ENCODE data around the gene FNBP1L.
A peak's percentile ranks its signal among the peaks of the same experiment; 100 is the strongest.

FNBP1L gene

DNA sequence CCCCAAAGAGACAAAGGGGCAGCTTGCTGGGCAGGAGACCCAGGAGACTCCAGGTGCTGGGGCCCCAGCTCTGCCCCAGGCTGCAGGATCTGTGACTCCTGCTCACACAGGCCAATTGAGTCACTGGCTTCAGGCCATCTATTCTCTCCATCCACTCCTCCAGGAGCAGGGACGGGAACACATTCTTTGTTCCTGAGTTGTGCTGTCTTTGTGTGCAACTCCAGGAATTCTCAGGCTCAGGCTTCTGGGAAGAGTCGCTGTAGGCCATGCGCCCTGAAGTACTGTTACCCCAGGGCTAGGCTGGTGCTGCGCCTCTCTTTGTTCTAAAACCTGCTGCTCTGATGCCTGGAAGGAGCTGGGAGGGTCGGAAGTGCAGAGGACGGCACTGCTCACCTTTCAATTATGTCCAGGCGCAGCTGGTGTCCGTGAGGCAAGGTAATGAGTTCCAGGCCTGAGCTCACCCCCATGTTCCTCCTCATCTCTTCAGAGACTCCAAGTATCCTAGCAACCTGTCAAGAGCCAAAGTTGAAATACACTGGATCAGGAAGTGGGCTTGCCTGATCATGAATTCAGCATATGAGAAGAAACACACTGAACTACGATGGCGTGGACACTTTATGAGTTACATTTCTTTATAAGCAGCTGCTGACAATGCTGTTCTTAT lies 127.8 kb downstream of the FNBP1L start:
- no peak overlapping the region for H2BK5ac ChIP-seq (ENCODE audit: low read length)
- no peak overlapping the region for H4K91ac ChIP-seq (ENCODE audit: low read depth, low read length, poor library complexity)
- peak overlapping the region; percentile 70 for H2AFZ ChIP-seq (ENCODE audit: low read length)
- no peak overlapping the region for H2AK5ac ChIP-seq (ENCODE audit: low read depth, low read length)
- peak overlapping the region; percentile 27 for H3K18ac ChIP-seq (ENCODE audit: low read length)
- H2BK120ac ChIP-seq (ENCODE audit: low read depth, low read length) = no peak overlapping the region
- no peak overlapping the region for H3K23ac ChIP-seq (ENCODE audit: low read depth, low read length, poor library complexity)
- no peak overlapping the region for H3K4me2 ChIP-seq (ENCODE audit: insufficient read depth, low read length, poor library complexity, severe bottlenecking)
- no peak overlapping the region for H3K14ac ChIP-seq (ENCODE audit: low read length)
- H3K79me1 ChIP-seq (ENCODE audit: low read depth, low read length) = no peaks in the 10 kb centered on the region
- H2BK12ac ChIP-seq (ENCODE audit: low read length) = no peak overlapping the region
- no peak overlapping the region for H3K4ac ChIP-seq (ENCODE audit: low read length)
- peaks cover 21 to 25% of the 10 kb centered on the region in 2 donors for H3K4me1 ChIP-seq (ENCODE audit: control insufficient read depth in 2 of 2, insufficient read depth in 1 of 2, low read depth in 1 of 2, low read length in 2 of 2)
- peak; percentile 41 for DNase-seq (ENCODE audit: low spot score)
- H3K4me3 ChIP-seq (ENCODE audit: low read length in 2 of 2) = no peak overlapping the region
- peak overlapping the region; percentile 81 for H3K27ac ChIP-seq (replicated peaks; ENCODE audit: low read length)
- H3K27me3 ChIP-seq (ENCODE audit: control insufficient read depth in 3 of 3, insufficient read depth in 3 of 3, low read depth in 1 of 3, low read length in 3 of 3) = no peaks in the 10 kb centered on the region
- no CpG with 5 or more reads among the region's 10 CpGs for WGBS, 2 donors (ENCODE audit: extremely low coverage in 2 of 2, insufficient read length in 2 of 2, insufficient replicate concordance in 1 of 2)
- no peak overlapping the region for H4K8ac ChIP-seq (ENCODE audit: low read depth, low read length)
- no peaks in the 10 kb centered on the region for H3K9me3 ChIP-seq (replicated peaks in 1 of 2; ENCODE audit: control insufficient read depth in 2 of 2, insufficient read depth in 1 of 2, low read depth in 1 of 2, low read length in 2 of 2)
- H2BK15ac ChIP-seq (ENCODE audit: low read length) = no peak overlapping the region
- H3K9ac ChIP-seq (ENCODE audit: low read depth, low read length, poor library complexity) = no peak overlapping the region
- peaks cover 4 to 77% of the 10 kb centered on the region in 2 donors for H3K36me3 ChIP-seq (replicated peaks in 1 of 2; ENCODE audit: control insufficient read depth in 2 of 2, insufficient read depth in 2 of 2, low read length in 2 of 2)

DNA sequence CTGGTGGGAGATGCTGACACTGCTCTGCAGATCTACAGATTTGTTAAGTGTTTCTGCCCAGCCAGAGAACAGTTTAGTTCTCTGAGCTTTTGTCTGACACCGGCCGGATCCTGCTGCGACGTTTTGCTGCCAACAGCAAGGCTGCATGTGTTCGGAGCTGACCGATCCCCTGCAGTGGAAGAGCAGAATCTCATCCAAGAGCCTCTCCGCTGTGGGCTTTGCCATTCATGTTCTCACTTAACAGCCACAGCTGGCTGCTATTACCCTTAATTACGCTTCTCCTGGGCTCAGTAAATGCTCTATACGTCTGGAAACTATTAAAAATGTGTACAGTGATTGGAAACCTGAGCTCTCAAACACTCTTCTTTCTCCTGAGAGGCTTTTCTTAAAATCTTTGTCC lies 128.4 kb downstream of the FNBP1L start:
- no peak overlapping the region for H3K4ac ChIP-seq (ENCODE audit: low read length)
- no peak overlapping the region for H3K14ac ChIP-seq (ENCODE audit: low read length)
- H3K4me2 ChIP-seq (ENCODE audit: insufficient read depth, low read length, poor library complexity, severe bottlenecking) = no peak overlapping the region
- no peak for DNase-seq (ENCODE audit: low spot score)
- H2BK15ac ChIP-seq (ENCODE audit: low read length) = no peak overlapping the region
- peaks cover 21 to 25% of the 10 kb centered on the region in 2 donors for H3K4me1 ChIP-seq (ENCODE audit: control insufficient read depth in 2 of 2, insufficient read depth in 1 of 2, low read depth in 1 of 2, low read length in 2 of 2)
- H2BK5ac ChIP-seq (ENCODE audit: low read length) = no peak overlapping the region
- no peak overlapping the region for H4K91ac ChIP-seq (ENCODE audit: low read depth, low read length, poor library complexity)
- no peak overlapping the region for H3K9ac ChIP-seq (ENCODE audit: low read depth, low read length, poor library complexity)
- no CpG with 5 or more reads among the region's 9 CpGs for WGBS, 2 donors (ENCODE audit: extremely low coverage in 2 of 2, insufficient read length in 2 of 2, insufficient replicate concordance in 1 of 2)
- no peaks in the 10 kb centered on the region for H3K79me1 ChIP-seq (ENCODE audit: low read depth, low read length)
- H3K4me3 ChIP-seq (ENCODE audit: low read length in 2 of 2) = no peak overlapping the region
- peak overlapping the region; percentile 70 for H2AFZ ChIP-seq (ENCODE audit: low read length)
- no peak overlapping the region for H4K8ac ChIP-seq (ENCODE audit: low read depth, low read length)
- no peak overlapping the region for H2BK120ac ChIP-seq (ENCODE audit: low read depth, low read length)
- peaks cover 4 to 77% of the 10 kb centered on the region in 2 donors for H3K36me3 ChIP-seq (replicated peaks in 1 of 2; ENCODE audit: control insufficient read depth in 2 of 2, insufficient read depth in 2 of 2, low read length in 2 of 2)
- H2AK5ac ChIP-seq (ENCODE audit: low read depth, low read length) = no peak overlapping the region
- H3K18ac ChIP-seq (ENCODE audit: low read length) = peak overlapping the region; percentile 25
- H3K27ac ChIP-seq (replicated peaks; ENCODE audit: low read length) = peak overlapping the region; percentile 81
- H2BK12ac ChIP-seq (ENCODE audit: low read length) = no peak overlapping the region
- H3K9me3 ChIP-seq (replicated peaks in 1 of 2; ENCODE audit: control insufficient read depth in 2 of 2, insufficient read depth in 1 of 2, low read depth in 1 of 2, low read length in 2 of 2) = no peaks in the 10 kb centered on the region
- no peak overlapping the region for H3K23ac ChIP-seq (ENCODE audit: low read depth, low read length, poor library complexity)
- no peaks in the 10 kb centered on the region for H3K27me3 ChIP-seq (ENCODE audit: control insufficient read depth in 3 of 3, insufficient read depth in 3 of 3, low read depth in 1 of 3, low read length in 3 of 3)

DNA sequence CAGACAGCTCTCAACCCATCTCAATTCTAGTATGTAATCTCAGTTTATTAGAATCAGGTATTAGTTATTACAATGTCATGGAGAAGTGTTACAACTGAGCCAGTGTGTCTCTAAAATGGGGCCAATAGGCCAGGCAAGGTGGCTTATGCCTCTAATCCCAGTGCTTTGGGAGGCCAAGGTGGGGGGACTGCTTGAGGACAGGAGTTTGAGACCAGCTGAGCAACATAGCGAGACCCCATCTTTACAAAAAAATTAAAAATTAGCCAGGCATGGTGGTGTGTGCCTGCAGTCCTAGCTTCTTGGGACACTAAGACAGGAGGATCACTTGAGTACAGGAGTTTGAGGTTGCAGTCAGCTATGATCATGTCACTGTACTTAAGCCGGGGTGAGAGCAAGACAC lies 128.8 kb downstream of the FNBP1L start:
- Histone ChIP-seq H3K79me1 (ENCODE audit: low read depth, low read length) (no peaks in the 10 kb centered on the region), H3K27me3 (ENCODE audit: control insufficient read depth in 3 of 3, insufficient read depth in 3 of 3, low read depth in 1 of 3, low read length in 3 of 3) (no peaks in the 10 kb centered on the region), H2BK12ac (ENCODE audit: low read length) (no peak overlapping the region), H3K27ac (replicated peaks; ENCODE audit: low read length) (peak overlapping the region; percentile 81), H4K8ac (ENCODE audit: low read depth, low read length) (no peak overlapping the region), H3K4me3 (ENCODE audit: low read length in 2 of 2) (no peak overlapping the region), H2BK15ac (ENCODE audit: low read length) (no peak overlapping the region), H3K4me2 (ENCODE audit: insufficient read depth, low read length, poor library complexity, severe bottlenecking) (no peak overlapping the region), H2AK5ac (ENCODE audit: low read depth, low read length) (no peak overlapping the region), H3K18ac (ENCODE audit: low read length) (no peak overlapping the region), H3K9me3 (replicated peaks in 1 of 2; ENCODE audit: control insufficient read depth in 2 of 2, insufficient read depth in 1 of 2, low read depth in 1 of 2, low read length in 2 of 2) (no peaks in the 10 kb centered on the region), H2BK5ac (ENCODE audit: low read length) (no peak overlapping the region), H2BK120ac (ENCODE audit: low read depth, low read length) (no peak overlapping the region), H3K9ac (ENCODE audit: low read depth, low read length, poor library complexity) (no peak overlapping the region), H3K4ac (ENCODE audit: low read length) (no peak overlapping the region), H3K14ac (ENCODE audit: low read length) (no peak overlapping the region), H3K23ac (ENCODE audit: low read depth, low read length, poor library complexity) (no peak overlapping the region), H2AFZ (ENCODE audit: low read length) (peak overlapping the region; percentile 70), H3K4me1 (ENCODE audit: control insufficient read depth in 2 of 2, insufficient read depth in 1 of 2, low read depth in 1 of 2, low read length in 2 of 2) (peaks cover 21 to 25% of the 10 kb centered on the region in 2 donors), H4K91ac (ENCODE audit: low read depth, low read length, poor library complexity) (no peak overlapping the region), H3K36me3 (replicated peaks in 1 of 2; ENCODE audit: control insufficient read depth in 2 of 2, insufficient read depth in 2 of 2, low read length in 2 of 2) (peaks cover 4 to 77% of the 10 kb centered on the region in 2 donors)
- WGBS, 2 donors (ENCODE audit: extremely low coverage in 2 of 2, insufficient read length in 2 of 2, insufficient replicate concordance in 1 of 2) = no CpG with 5 or more reads among the region's 2 CpGs
- DNase-seq (ENCODE audit: low spot score) = no peak

DNA sequence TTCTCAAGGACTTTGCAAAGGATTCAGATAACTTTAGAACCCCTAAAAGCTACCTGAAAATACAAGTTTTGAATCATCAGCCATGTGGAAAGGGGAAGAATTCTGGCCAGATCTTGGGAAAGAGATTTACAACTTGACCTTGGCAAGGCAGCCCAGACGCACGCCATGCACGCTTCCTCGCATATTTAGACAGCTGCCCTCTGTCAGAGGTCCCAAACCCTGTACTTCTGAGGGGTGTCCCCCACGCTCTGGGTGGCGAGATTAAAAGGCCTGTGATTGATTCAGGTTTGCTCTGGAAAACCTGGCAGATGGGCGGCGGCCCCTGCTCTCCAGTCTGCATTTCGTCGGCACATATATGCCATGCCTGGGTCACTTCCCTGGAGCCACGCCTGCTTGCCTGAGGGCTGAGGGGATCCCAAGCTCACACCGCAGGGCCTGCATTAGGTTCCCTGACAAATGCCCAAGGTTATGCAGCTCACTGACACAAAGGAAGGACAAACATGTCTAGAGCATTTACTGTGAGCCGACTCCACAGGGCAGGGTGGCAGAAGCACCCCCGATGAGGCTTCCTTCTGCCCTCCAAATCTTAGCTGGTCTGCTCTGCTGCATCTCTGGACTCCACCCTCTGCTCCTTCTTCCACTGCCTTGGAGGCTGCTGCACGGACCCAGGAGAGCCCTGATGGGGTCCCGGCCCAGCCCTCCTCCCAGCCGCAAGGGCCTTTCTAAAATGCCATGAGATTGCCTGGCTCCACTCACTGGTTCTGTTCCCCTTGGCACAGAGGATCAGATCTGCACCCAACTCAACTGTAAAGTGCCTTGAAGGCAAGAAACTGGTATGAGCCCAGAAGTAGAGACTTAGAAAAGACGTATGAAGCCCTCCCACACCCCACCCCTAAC lies 129.9 kb downstream of the FNBP1L start:
- Histone ChIP-seq H2BK120ac (ENCODE audit: low read depth, low read length) (no peak overlapping the region), H3K27me3 (ENCODE audit: control insufficient read depth in 3 of 3, insufficient read depth in 3 of 3, low read depth in 1 of 3, low read length in 3 of 3) (no peaks in the 10 kb centered on the region), H3K23ac (ENCODE audit: low read depth, low read length, poor library complexity) (no peak overlapping the region), H2BK15ac (ENCODE audit: low read length) (no peak overlapping the region), H3K79me1 (ENCODE audit: low read depth, low read length) (no peaks in the 10 kb centered on the region), H3K9me3 (replicated peaks in 1 of 2; ENCODE audit: control insufficient read depth in 2 of 2, insufficient read depth in 1 of 2, low read depth in 1 of 2, low read length in 2 of 2) (no peaks in the 10 kb centered on the region), H3K36me3 (replicated peaks in 1 of 2; ENCODE audit: control insufficient read depth in 2 of 2, insufficient read depth in 2 of 2, low read length in 2 of 2) (peaks cover 10 to 77% of the 10 kb centered on the region in 2 donors), H2BK12ac (ENCODE audit: low read length) (no peak overlapping the region), H3K4ac (ENCODE audit: low read length) (no peak overlapping the region), H3K4me3 (ENCODE audit: low read length in 2 of 2) (no peak overlapping the region), H3K18ac (ENCODE audit: low read length) (peak overlapping the region; percentile 45), H2AFZ (ENCODE audit: low read length) (no peak overlapping the region), H3K14ac (ENCODE audit: low read length) (no peak overlapping the region), H3K27ac (replicated peaks; ENCODE audit: low read length) (no peak overlapping the region), H4K8ac (ENCODE audit: low read depth, low read length) (no peak overlapping the region), H2AK5ac (ENCODE audit: low read depth, low read length) (no peak overlapping the region), H4K91ac (ENCODE audit: low read depth, low read length, poor library complexity) (peak overlapping the region; percentile 27), H3K4me1 (ENCODE audit: control insufficient read depth in 2 of 2, insufficient read depth in 1 of 2, low read depth in 1 of 2, low read length in 2 of 2) (peaks cover 21 to 25% of the 10 kb centered on the region in 2 donors), H3K9ac (ENCODE audit: low read depth, low read length, poor library complexity) (no peak overlapping the region), H2BK5ac (ENCODE audit: low read length) (no peak overlapping the region), H3K4me2 (ENCODE audit: insufficient read depth, low read length, poor library complexity, severe bottlenecking) (no peak overlapping the region)
- DNase-seq (ENCODE audit: low spot score) = no peak
- WGBS, 2 donors (ENCODE audit: extremely low coverage in 2 of 2, insufficient read length in 2 of 2, insufficient replicate concordance in 1 of 2) = no CpG with 5 or more reads among the region's 18 CpGs
